HG02973 (cell line): ENCODE measurements around the gene GRID2.
A peak's percentile ranks its signal among the peaks of the same experiment; 100 is the strongest.
"Not testable (repeated sequence)": the region's sequence is repeated elsewhere in the genome, so short reads cannot be mapped to it uniquely, and the experiment has no call there.

Experiments used
- ATAC-seq: cut with Tn5 transposase; IDR thresholded peaks from one replicate; pipeline ENCODE4 v1.9.1; 2021; ENCODE audit warnings: moderate library complexity; ENCODE audit not compliant: unreplicated experiment

GRID2 gene

GRCh38 chr4:93645120-93645519, 1341.4 kb downstream of the GRID2 start:
- no peak for ATAC-seq

GRCh38 chr4:93646233-93646930, 1342.6 kb downstream of the GRID2 start:
- no peak for ATAC-seq

- no peak for ATAC-seq
Observed at GRCh38 chr4:93648258-93648657, 1344.5 kb downstream of the GRID2 start.

GRCh38 chr4:93649828-93650227, 1346.1 kb downstream of the GRID2 start:
- no peak for ATAC-seq

GRCh38 chr4:93654211-93654610, 1350.4 kb downstream of the GRID2 start:
- no peak for ATAC-seq

GRCh38 chr4:93657527-93657926, 1353.8 kb downstream of the GRID2 start:
- no peak for ATAC-seq

GRCh38 chr4:93658443-93658842, 1354.7 kb downstream of the GRID2 start:
- no peak for ATAC-seq

GRCh38 chr4:93659629-93660028, 1355.9 kb downstream of the GRID2 start:
- ATAC-seq: no peak

GRCh38 chr4:93660036-93660435, 1356.3 kb downstream of the GRID2 start:
- no peak for ATAC-seq

GRCh38 chr4:93670434-93670833, 1366.7 kb downstream of the GRID2 start:
- ATAC-seq: no peak

- ATAC-seq: no peak
Observed at GRCh38 chr4:93671093-93671492, 1367.3 kb downstream of the GRID2 start.

- not testable (repeated sequence) for ATAC-seq
Observed at GRCh38 chr4:93676937-93677336, 1373.2 kb downstream of the GRID2 start.

GRCh38 chr4:93684571-93684970, 1380.8 kb downstream of the GRID2 start:
- no peak for ATAC-seq

GRCh38 chr4:93687304-93687703, 1383.5 kb downstream of the GRID2 start:
- ATAC-seq: no peak

- no peak for ATAC-seq
Observed at GRCh38 chr4:93688978-93689377, 1385.2 kb downstream of the GRID2 start.

- no peak for ATAC-seq
Observed at GRCh38 chr4:93693141-93693540, 1389.4 kb downstream of the GRID2 start.

- no peak for ATAC-seq
Observed at GRCh38 chr4:93698686-93699085, 1394.9 kb downstream of the GRID2 start.

- no peak for ATAC-seq
Observed at GRCh38 chr4:93700571-93700970, 1396.8 kb downstream of the GRID2 start.

GRCh38 chr4:93710101-93710846, 1406.5 kb downstream of the GRID2 start:
- ATAC-seq: peak; percentile 55

GRCh38 chr4:93710847-93711430, 1407.2 kb downstream of the GRID2 start:
- no peak for ATAC-seq

- ATAC-seq: no peak
Observed at GRCh38 chr4:93718233-93718632, 1414.5 kb downstream of the GRID2 start.

- no peak for ATAC-seq
Observed at GRCh38 chr4:93719552-93719951, 1415.8 kb downstream of the GRID2 start.
